Adipose tissue (tissue), 3 donors: Measurements from ENCODE around the gene PIGT. TPM values are rescaled to one million over a fixed set of nuclear protein-coding genes. Genes with fewer than 3 reads are reported as not detected.

ENCODE experiments used
- H3K27ac ChIP-seq: one replicate; pipeline ENCODE4 v1.5.1; 2013; ENCODE audit warnings: low read depth, low read length
- WGBS, 3 donors: extraction: QIAGEN DNeasy Blood & Tissue Kit; methylation state at CpG; one replicate each; pipeline ENCODE4 v1.1.7; 2013; 5-methylcytosine and 5-hydroxymethylcytosine counted together
- polyA plus RNA-seq, 3 donors: library from polyadenylated mRNA; stranded (reverse); fragments of 200-250 nt; gene quantifications; one replicate each; pipeline ENCODE4 v1.2.3, GENCODE V29; 2013
- donor health status: healthy with polysubstance abuse.
- donor health status: Bipolar disorder and iron deficiency.
- donor health status: healthy.

PIGT gene
- polyA plus RNA-seq, 3 donors, result 45.9 to 73.5 (median 62.2) TPM

DNA sequence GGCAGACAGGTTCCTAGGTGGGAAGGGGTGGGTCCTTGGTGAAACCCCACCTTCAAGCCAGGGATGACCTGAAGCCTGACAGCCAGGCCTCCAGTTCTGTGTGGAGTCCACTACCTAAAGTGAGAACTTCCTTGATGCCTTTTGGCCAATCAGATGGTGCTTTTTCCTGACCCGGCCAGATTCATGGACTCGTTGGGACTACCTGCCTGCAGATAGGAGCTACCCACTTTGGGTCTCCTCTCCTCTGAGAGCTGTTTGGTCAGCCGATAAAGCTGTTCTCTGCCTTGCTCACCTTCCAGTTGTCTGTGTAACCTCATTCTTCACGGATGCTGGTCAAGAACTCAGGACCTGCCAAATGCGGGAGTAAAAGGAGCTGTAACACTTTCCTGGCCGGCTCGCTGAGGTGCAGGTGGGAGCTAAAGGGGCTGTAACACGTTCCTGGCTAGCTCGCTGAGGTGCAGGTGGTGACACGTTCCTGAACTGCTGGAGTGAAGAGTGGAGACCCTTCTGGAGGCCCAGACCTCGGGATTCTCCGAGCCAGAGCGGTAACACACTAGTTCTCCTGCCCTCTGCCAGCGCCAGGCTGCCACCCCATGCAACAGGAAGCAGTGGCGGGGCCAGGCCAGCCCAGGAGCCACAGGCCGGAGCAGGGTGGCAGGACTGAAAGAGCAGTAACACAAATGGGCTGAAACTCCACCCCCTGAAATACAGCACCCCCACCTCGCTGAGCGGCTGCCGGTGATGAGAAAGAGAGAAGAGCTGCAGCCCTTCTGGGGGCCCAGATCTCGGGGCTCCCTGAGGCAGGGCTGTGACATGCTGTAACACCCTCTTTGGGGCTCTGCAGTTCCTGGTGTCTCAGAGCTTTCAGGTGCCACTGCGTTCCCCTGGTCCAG, 21.5 kb upstream of the PIGT start:
- WGBS, 3 donors, result 80 to 88% (median 84%) methylated on average over 21 of the region's 21 CpGs
- no peak overlapping the region for H3K27ac ChIP-seq

DNA sequence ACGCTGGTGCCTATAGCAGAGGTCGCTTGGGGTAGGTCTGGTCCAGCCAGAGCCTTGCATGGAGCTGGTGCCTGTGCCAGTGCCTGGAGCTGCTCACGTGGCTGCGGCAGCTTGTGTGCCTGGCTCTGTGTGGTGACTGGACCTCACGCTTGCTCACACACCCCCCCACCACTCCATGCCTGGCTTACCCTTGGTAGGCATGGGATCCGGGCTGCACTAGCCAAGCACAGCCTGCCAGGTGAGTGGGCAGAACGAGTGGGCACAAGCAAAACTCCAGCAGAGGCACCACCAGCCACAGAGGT, 20.9 kb upstream of the PIGT start:
- WGBS, 3 donors, result 82 to 95% (median 87%) methylated on average over 7 of the region's 7 CpGs
- H3K27ac ChIP-seq, result no peak overlapping the region

DNA sequence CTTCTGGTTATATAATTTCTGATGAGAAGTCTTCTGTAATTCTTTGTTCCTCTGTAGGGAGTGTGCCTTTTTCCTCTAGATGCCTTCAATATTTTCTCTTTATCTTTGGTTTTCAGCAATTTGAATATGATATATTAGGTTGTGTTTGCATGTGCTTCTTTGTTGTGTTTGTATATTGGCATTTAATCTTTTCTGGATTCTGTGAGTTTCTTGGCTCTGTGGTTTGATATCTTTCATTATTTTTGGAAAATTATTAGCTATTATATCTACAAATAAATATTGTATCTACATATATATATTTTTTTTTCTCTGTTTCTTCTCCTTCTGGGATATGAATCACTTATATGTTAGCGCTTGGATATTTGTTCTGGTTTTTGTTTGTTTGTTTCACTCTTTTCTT, 16.9 kb upstream of the PIGT start:
- WGBS, 3 donors, result 93 to 100% (median 94%) methylated on average over 1 of the region's 1 CpG
- no peak overlapping the region for H3K27ac ChIP-seq

DNA sequence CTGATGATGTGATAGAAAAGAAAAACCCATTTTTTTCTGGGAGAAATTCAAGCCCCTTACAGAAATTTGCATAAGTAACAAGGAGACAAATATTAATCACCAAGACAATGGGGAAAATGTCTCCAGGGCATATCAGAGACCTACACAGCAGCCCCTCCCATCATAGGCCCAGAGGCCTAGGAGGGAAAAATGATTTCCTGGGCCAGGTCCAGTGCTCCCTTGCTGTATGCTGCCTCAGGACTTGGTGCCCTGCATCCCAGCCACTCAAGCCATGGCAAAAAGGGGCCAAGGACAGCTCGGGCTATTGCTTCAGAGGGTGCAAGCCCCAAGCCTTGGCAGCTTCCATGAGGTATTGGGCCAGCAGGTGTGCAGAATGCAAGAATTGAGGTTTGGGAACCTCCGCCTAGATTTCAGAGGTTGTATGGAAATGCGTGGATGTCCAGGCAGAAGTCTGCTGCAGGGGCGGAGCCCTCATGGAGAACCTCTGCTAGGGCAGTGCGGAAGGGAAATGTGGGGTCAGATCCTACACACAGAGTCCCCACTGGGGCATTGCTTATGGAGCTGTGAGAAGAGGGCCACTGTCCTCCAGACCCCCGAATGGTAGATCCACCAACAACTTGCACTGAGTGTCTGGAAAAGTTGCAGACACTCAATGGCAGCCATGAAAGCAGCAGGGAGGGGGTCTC, 15.5 kb upstream of the PIGT start:
- 91 to 98% (median 98%) methylated on average over 6 of the region's 6 CpGs for WGBS, 3 donors
- no peak overlapping the region for H3K27ac ChIP-seq

DNA sequence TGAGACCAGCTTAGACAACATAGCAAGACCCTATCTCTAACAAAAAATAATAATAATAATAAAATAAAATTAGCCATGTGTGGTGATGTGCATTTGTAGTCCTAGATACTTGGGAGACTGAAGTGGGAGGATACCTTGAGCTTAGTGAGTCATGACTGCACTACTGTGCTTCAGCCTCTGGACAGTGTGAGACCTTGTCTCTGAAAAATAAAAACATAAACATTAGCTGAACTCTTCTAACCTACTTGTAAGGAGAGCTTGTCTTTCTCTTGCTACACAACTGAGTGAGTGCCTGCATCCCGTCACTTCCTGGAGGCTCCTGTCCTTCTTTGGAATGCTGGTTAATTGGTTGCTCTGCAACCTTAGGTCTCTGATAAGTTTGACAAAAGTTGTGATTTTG, 13.0 kb upstream of the PIGT start:
- WGBS, 3 donors, result 100% methylated on average over 1 of the region's 1 CpG
- H3K27ac ChIP-seq, result no peak overlapping the region

DNA sequence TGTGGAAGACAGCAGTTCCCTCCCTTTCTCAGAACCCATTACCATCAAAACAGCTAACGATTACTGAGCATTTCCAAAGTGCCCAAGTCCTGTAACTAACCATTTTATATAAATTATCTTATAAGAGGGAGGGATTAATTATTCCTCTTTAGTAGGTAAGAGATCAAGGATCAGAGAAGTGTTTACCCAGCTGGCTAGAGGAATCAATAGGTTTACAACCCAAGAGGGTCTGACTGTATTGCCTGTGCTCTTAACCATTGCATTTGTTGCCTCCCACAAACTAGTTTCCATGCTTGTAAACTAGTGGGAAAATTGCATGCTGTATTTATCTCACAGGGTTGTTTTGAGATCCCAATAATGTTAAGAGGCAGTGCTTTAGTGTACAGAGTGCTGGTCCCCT, 11.5 kb upstream of the PIGT start:
- no peak overlapping the region for H3K27ac ChIP-seq
- WGBS, 3 donors, result 70 to 86% (median 83%) methylated on average over 1 of the region's 1 CpG

DNA sequence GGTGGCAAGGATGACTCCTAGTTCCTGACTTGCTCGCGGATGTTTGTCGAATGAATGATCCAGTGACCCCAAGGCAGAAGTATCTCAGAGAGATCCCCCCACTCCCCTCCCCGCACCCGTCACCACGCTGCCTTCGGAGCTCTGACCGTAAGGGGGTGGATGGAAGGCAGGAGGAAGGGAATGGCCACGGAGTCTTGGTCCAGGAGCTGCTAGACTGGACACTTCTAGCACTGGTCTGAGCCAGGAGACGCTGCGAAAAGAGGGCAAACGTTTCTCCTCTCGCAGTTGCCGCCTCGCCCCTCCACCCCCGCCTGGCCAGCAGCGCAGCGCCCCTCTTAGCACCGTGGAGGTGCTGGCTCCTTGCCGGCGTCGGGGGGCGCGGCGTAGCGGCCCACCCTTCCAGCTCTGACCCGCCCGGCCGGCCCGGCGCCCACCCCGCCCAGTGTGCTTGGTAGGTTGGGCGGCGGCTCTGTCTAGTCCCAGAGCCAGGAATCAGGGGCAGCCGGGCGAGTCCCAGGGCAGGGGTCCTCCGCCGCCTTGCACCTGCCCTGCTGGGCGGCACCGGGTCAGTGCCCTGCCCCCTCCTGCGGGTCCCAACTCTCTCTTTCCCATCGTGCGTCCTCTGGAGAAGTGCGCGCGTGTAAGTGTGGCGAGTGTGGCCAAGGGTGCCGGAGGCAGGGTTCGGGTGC, 10.2 kb upstream of the PIGT start:
- WGBS, 3 donors, result 1 to 4% (median 1%) methylated on average over 49 of the region's 49 CpGs

DNA sequence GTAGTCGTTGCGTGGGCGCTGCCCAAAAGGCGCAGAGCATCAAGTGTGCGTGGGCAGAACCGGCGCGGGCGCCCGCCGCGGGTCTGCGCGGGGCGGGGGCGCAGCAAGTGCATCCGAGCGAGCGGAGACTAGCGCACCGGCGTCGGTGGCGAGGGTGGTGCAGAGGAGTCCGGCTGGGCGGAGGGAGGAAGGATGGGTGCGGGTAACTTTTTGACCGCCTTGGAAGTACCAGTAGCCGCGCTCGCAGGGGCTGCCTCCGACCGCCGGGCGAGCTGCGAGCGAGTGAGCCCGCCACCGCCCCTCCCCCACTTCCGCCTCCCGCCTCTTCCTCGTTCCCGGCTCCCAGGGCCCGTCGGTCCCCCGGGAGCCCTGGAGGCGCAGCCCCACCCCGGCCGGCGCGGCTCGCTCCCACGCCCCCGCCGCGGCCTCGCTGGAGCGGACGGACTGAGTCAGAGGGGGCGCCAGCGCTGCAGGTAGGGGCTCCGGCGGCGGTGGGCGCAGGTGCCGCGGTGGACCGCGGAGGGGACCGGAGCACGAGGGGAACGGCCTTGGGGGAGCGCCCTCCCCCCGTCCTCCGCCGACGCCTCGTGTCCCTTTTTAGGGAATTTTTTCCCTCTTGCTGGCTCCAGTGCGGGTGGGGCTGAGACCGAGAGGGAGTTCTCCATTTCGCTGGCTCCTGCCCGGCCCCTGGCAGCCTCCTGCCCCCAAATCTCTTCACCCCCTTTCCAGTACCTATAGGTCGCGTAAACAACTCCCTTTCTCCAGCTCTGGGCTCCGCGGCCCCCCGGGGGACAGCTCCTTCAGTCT, 9.5 kb upstream of the PIGT start:
- 1% methylated on average over 68 to 87 of the region's 87 CpGs for WGBS, 3 donors
- H3K27ac ChIP-seq, result peak overlapping the region; percentile 76

More for the DNA sequence above, 10.2 kb upstream of the PIGT start:
- H3K27ac ChIP-seq, result peak overlapping the region; percentile 15

DNA sequence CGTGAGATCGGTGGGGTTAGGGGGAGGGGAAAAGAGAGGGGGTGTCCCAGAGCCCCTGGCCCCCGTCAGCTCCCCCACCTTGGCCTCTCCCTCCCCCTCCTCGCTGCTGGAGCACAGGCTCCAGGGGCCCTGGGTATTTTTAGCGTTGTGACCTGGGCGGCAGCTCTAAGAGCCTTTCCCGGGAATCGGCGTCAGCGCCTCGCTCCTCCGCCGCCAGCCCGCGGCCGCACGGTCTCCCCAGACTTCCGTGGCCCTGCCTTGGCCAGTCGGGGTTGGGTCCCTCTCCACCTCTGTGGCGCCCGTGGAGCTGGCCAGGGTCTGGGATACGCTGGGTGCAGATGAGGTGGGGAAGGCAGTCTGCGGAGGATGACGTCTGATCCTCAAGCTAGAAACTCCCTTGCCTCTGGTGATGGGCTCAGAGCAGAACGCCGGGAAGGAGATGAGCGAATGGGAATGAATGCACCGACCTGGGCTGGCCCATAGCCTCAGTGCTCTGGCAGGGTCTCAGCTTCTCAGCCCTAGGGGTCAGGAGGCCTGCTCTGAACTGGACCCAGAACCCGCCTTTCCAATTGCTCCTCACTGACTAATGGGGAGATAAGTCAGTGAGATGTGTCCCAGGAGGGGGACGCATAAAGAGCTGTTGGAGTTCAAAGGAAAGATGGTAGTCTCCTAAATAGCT, 8.7 kb upstream of the PIGT start:
- H3K27ac ChIP-seq, result peak overlapping the region; percentile 76
- 12 to 17% (median 16%) methylated on average over 29 to 30 of the region's 30 CpGs for WGBS, 3 donors

DNA sequence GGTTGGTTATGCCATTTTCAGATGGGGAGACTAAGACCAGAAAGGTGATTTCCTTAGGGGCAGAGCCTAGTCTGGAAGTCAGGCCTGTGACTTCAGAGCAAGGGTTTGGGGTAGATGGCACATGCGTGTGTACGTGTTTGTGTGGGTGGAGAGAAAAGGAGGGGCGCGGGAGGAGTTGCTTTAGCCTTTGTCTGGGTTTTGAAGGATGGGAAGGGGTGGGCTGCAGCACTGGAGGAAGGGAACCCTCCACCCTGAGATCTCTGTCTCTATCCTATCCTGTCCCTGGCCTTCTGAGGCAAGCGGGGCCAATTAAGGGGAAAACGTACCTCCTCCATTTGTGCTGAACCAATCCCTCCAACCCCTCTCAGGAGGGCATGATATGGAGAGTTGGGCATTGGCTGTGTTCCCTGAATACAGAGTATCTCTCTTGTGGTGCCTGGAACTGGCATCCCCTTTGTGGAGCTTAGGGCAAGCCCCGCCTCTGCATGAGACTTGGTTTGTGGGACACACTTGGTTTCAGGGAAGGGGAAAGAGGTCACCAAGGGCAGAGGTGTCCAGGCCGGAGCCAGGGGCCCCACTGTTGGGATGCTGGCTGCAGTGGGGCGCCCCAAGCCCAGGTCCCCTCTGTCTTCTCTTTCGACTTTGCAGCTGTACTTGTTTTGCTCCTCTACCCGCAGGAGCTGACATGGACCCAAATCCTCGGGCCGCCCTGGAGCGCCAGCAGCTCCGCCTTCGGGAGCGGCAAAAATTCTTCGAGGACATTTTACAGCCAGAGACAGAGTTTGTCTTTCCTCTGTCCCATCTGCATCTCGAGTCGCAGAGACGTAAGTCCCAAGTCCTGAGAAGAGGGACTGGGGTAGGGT, 7.9 kb upstream of the PIGT start, which contains the start of gene DBNDD2:
Gene DBNDD2, plus strand, starts transcription at position 507 of the 863 bp plus-strand sequence. Its CDS starts 179 bp downstream, at position 686.
- 84 to 92% (median 86%) methylated on average over 19 to 21 of the region's 21 CpGs for WGBS, 3 donors
- H3K27ac ChIP-seq, result peak within 1 kb of the TSS; percentile 65

DNA sequence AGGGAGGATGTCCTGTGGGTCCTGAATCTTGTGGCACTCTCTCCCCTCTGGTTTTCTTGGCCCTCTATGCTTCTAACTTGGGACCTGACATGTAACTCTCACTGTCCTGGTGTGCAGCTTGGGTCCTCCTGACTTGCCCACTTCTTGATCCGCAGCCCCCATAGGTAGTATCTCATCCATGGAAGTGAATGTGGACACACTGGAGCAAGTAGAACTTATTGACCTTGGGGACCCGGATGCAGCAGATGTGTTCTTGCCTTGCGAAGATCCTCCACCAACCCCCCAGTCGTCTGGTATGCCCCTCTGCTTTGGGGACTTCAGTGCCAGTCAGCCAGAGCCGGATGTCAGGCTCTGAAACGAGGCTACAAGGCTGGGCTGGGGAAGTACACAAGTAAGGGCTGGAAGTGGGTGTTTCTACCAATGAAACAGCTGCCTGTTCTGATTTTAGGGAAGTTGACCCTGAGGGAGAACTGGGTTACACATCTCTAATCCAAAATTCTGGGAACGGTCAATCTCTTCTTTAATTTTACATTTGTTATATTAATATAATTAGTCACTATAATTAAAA, 7.2 kb upstream of the PIGT start:
- H3K27ac ChIP-seq, result no peak overlapping the region
- WGBS, 3 donors, result 56 to 84% (median 65%) methylated on average over 7 of the region's 7 CpGs

DNA sequence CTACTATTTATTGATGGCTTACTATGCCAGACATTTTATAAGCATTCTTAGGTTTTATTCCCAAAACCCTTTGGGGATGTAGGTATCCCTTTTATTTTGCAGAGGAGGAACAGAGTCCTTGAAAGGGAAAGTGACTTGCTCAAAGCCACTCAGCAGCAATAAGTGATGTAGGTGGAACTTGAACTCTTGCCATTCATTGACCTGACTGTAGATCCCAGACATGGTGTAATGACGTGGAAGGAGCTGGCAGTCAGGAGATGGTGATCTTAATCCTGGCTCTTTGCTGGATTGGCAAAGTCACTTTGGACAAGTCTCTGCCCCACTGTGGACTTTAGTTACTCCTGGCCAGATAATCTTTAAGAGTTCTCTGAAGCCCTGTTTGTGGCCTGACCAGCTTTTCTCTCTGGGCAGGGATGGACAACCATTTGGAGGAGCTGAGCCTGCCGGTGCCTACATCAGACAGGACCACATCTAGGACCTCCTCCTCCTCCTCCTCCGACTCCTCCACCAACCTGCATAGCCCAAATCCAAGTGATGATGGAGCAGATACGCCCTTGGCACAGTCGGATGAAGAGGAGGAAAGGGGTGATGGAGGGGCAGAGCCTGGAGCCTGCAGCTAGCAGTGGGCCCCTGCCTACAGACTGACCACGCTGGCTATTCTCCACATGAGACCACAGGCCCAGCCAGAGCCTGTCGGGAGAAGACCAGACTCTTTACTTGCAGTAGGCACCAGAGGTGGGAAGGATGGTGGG, 6.2 kb upstream of the PIGT start:
- 90 to 93% (median 91%) methylated on average over 7 of the region's 7 CpGs for WGBS, 3 donors
- no peak overlapping the region for H3K27ac ChIP-seq

DNA sequence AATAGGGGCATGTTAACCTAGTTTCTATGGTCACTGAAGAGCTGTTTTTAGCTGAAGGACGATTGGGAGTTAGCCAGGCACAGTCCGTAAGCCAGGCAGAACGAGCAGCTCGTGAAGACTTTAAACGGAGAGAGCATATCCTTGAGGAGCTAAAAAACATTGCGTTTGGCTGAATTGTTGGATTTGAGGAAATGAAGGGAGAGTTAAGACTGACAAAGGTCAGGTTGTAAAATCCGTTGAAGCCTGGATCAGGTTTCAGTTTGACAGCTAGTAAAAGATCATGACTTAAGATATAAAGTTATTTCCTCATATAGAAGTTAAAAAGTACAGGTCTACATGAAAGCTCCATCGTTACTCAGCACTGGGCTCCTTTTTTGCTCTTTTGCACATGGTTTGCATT, 5.1 kb upstream of the PIGT start:
- 71 to 83% (median 77%) methylated on average over 8 of the region's 8 CpGs for WGBS, 3 donors

DNA sequence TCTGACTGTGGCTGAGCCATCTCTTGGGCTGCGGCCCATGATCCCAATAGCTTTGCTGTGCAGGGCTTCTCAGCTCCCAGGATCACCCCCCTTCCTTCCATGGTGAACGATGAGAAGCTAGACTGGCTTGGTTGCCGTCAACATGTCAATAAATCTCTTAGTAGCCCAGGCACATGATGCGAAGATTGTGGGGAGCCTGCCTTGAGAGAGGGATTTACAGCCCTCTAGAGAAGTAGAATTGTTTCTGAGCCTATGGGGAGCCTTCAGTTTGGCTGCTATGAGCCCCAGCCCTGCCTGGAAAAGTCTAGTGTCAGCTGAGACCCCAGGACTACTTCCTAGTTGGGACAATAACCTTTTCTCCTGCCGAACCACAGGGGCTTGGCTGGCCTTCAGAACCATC, 3.3 kb upstream of the PIGT start:
- WGBS, 3 donors, result 70 to 86% (median 76%) methylated on average over 5 of the region's 5 CpGs
- H3K27ac ChIP-seq, result no peak overlapping the region

More for the DNA sequence above, 5.1 kb upstream of the PIGT start:
- H3K27ac ChIP-seq, result no peak overlapping the region

DNA sequence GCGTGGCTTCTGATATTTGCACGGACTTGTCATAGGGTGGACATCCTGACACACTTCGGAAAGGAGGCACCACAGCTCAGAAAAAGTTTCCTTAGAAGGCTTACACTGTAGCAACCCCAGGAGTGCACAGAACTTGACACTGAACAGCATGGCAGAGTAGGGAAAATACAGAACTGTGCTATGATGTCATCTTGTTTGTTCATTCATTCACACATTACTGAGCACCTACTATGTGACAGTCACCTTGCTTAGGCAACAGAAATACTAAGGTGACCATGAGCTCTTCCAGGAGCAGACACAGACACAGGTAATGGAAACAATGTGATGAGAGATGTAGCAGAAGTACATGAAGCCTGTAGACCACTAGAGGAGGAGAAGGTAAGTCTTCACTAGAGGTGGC, 2.5 kb upstream of the PIGT start:
- H3K27ac ChIP-seq, result no peak overlapping the region
- 70 to 80% (median 77%) methylated on average over 3 of the region's 3 CpGs for WGBS, 3 donors

DNA sequence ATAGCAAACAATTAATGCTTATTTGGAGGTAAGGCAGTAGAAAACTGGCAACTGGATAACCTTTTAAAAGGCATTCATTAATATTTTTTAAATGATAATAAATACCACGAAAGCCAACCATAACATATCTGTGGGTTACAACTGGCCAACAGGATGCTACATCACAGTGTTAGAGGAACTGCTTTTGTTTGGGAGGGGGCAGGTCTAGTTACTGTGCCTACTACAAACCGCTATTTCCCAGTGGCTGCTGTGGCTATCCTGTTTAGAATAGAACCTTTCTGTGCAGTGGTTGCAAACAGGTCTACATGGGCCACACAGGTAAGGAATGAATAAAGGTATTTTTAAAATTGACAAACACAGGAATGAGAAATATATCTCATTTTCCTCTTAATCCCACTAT, 976 bp downstream of the PIGT start:
- WGBS, 3 donors, result 48 to 80% (median 51%) methylated on average over 2 of the region's 2 CpGs
- no peak overlapping the region for H3K27ac ChIP-seq
